ENCODE measurements around the gene VPREB1. TPM values are rescaled to one million over a fixed set of nuclear protein-coding genes. Genes with fewer than 3 reads are reported as not detected.

Gene VPREB1
- total and polyA plus RNA-seq, 2 of the 4 experiments (the other 2 are of a cell fraction), result not detected

GRCh38 chr22:22241554-22241898 is 3.1 kb upstream of the VPREB1 start:
- Histone ChIP-seq H2BK15ac (ENCODE audit: low read depth, low read length) (no peak overlapping the region), H3K23ac (ENCODE audit: low read depth, low read length) (no peak overlapping the region), H3K4me3 (ENCODE audit: insufficient read depth, low read depth, low read length) (no peak overlapping the region), H3K79me1 (ENCODE audit: low read depth in 1 of 2, low read length in 2 of 2) (no peaks in the 10 kb centered on the region), H3K9me3 (ENCODE audit: control insufficient read depth, insufficient read depth, low read length) (no peaks in the 10 kb centered on the region), H3K4me1 (ENCODE audit: control insufficient read depth, insufficient read depth, low read length) (no peaks in the 10 kb centered on the region), H4K91ac (ENCODE audit: insufficient read depth, low read depth, low read length) (no peak overlapping the region), H3K18ac (ENCODE audit: low read depth, low read length) (no peak overlapping the region), H3K27ac (ENCODE audit: insufficient read depth, low read length) (no peak overlapping the region), H3K9ac (ENCODE audit: low read depth, low read length) (no peak overlapping the region), H2AK9ac (replicated peaks; ENCODE audit: low read depth, low read length, poor library complexity) (no peak overlapping the region), H2BK20ac (ENCODE audit: low read depth, low read length) (no peak overlapping the region), H2AK5ac (ENCODE audit: low read depth, low read length) (no peak overlapping the region), H4K5ac (ENCODE audit: low read depth, low read length) (no peak overlapping the region), H2BK120ac (ENCODE audit: low read depth, low read length) (no peak overlapping the region), H2AFZ (replicated peaks; ENCODE audit: low read length, poor library complexity) (no peak overlapping the region), H4K20me1 (ENCODE audit: insufficient read depth, low read length) (no peaks in the 10 kb centered on the region), H3K9me1 (ENCODE audit: insufficient read depth, low read length) (no peaks in the 10 kb centered on the region), H3K36me3 (ENCODE audit: control insufficient read depth, insufficient read depth, low read length) (no peaks in the 10 kb centered on the region), H2BK5ac (ENCODE audit: low read depth, low read length, poor library complexity, severe bottlenecking) (no peak overlapping the region), H3K27me3 (ENCODE audit: control insufficient read depth, insufficient read depth, low read length) (peaks cover 40% of the 10 kb centered on the region), H3K4me2 (ENCODE audit: low read depth, low read length) (no peak overlapping the region), H3K14ac (replicated peaks; ENCODE audit: low read depth, low read length) (no peak overlapping the region), H3K56ac (ENCODE audit: extremely low read depth, insufficient read depth, low read length) (no peak overlapping the region), H3K4ac (ENCODE audit: low read depth, low read length) (no peak overlapping the region), H4K8ac (ENCODE audit: low read depth in 2 of 2, low read length in 2 of 2) (no peak overlapping the region)
- DNase-seq (no peak), ATAC-seq (ENCODE audit: low read depth) (no peak)
- dilution Hi-C loops (cut with HindIII; ENCODE audit: low sequenced_read_pairs, unreplicated experiment), result no loop called here
- no peak for TF ChIP-seq FOS (IDR thresholded peaks at IDR 0.05; ENCODE audit: low read depth, low read length)
- TF ChIP-seq POLR2A (IDR thresholded peaks at IDR 0.05; ENCODE audit: low read depth, low read length), result no peak
- no peak for TF ChIP-seq CTCF (conservative IDR thresholded peaks at IDR 0.05; ENCODE audit: low read depth, low read length)
- no peak for TF ChIP-seq RCOR1 (IDR thresholded peaks at IDR 0.05; ENCODE audit: insufficient replicate concordance, low read length)
- no peak for TF ChIP-seq RAD21 (IDR thresholded peaks at IDR 0.05; ENCODE audit: low read length)
- TF ChIP-seq NFE2L2 (IDR thresholded peaks at IDR 0.05; ENCODE audit: low read depth, low read length), result no peak
- no peak for TF ChIP-seq CEBPB (IDR thresholded peaks at IDR 0.05; ENCODE audit: low read depth, low read length)
- TF ChIP-seq MXI1 (IDR thresholded peaks at IDR 0.05; ENCODE audit: borderline replicate concordance, low read depth, low read length), result no peak
- TF ChIP-seq CHD1 (IDR thresholded peaks at IDR 0.05; ENCODE audit: low read depth, low read length), result no peak
- TF ChIP-seq BHLHE40 (IDR thresholded peaks at IDR 0.05; ENCODE audit: low read depth, low read length), result no peak
- TF ChIP-seq RFX5 (IDR thresholded peaks at IDR 0.05; ENCODE audit: low read depth, low read length), result no peak
- intact Hi-C loops (cut with micrococcal nuclease), result no loop called here
- ChIA-PET CTCF (no interaction called here), POLR2A (ENCODE audit: unreplicated experiment) (no interaction called here)
- in situ Hi-C loops (cut with MboI; ENCODE audit: low sequenced_read_pairs), result no loop called here
- BruUV-seq (replicated peaks), result no TSS peak
- WGBS, 2 experiments (ENCODE audit: extremely low coverage in 2 of 2, insufficient read length in 1 of 2), result 90% methylated on average over 4 of the region's 7 CpGs; no CpG with 5 or more reads in 1 of the 2 experiments
